RWPE2 (cell line): ENCODE results near the gene KNDC1.

Source experiments
- ATAC-seq: fragments of 200-7000 bp; cut with Tn5 transposase; 3 replicates; pipeline ENCODE4 v1.9.1; 2021; ENCODE audit warnings: low read depth
- DNase-seq: peaks from one replicate; pipeline ENCODE4 v3.0.0-alpha.2; 2020; ENCODE audit warnings: low spot score
- H3K27ac ChIP-seq: fragments of 450-650 bp; 2 replicates; pipeline ENCODE4 v1.5.1; 2017; ENCODE audit warnings: mild to moderate bottlenecking; ENCODE audit not compliant: poor library complexity, severe bottlenecking
- H3K27me3 ChIP-seq: fragments of 250-450 bp; sonication (Bioruptor Pico); 2 replicates; pipeline ENCODE4 v1.5.1; 2021; ENCODE audit warnings: mild to moderate bottlenecking, moderate library complexity; ENCODE audit not compliant: insufficient read depth, poor library complexity, severe bottlenecking
- H3K36me3 ChIP-seq: fragments of 250-450 bp; sonication (Bioruptor Pico); 2 replicates; pipeline ENCODE4 v1.5.1; 2020; ENCODE audit warnings: low read depth, mild to moderate bottlenecking, moderate library complexity
- H3K4me1 ChIP-seq: fragments of 250-450 bp; sonication (Bioruptor Pico); 2 replicates; pipeline ENCODE4 v1.5.1; 2021; ENCODE audit warnings: mild to moderate bottlenecking, moderate library complexity; ENCODE audit not compliant: insufficient read depth, poor library complexity, severe bottlenecking
- H3K4me3 ChIP-seq: fragments of 250-450 bp; sonication (Bioruptor Pico); 2 replicates; pipeline ENCODE4 v1.5.1; 2021; ENCODE audit warnings: mild to moderate bottlenecking, moderate library complexity; ENCODE audit not compliant: severe bottlenecking
- H3K9me3 ChIP-seq: fragments of 250-450 bp; sonication (Bioruptor Pico); 2 replicates; pipeline ENCODE4 v1.5.1; 2021; ENCODE audit warnings: mild to moderate bottlenecking, moderate library complexity; ENCODE audit not compliant: severe bottlenecking
- CTCF ChIP-seq: fragments of 450-650 bp; IDR thresholded peaks from one replicate; pipeline ENCODE4 v1.5.1; 2017; ENCODE audit warnings: mild to moderate bottlenecking, moderate library complexity; ENCODE audit not compliant: poor library complexity, severe bottlenecking

The KNDC1 gene

GRCh38 chr10:133245439-133246235 is 85.6 kb downstream of the KNDC1 start:
- DNase-seq (no peak), ATAC-seq (no peak)
- Histone ChIP-seq H3K36me3 (no peaks in the 10 kb centered on the region), H3K9me3 (no peaks in the 10 kb centered on the region), H3K4me1 (no peaks in the 10 kb centered on the region), H3K27ac (no peak overlapping the region), H3K4me3 (no peak overlapping the region), H3K27me3 (peaks cover 11% of the 10 kb centered on the region)
- TF ChIP-seq CTCF = no peak

GRCh38 chr10:133246236-133246626 is 86.2 kb downstream of the KNDC1 start:
- TF ChIP-seq CTCF = no peak

GRCh38 chr10:133247681-133248333 is 87.8 kb downstream of the KNDC1 start:
- ATAC-seq (no peak), DNase-seq (no peak)
- H3K4me1 ChIP-seq = no peaks in the 10 kb centered on the region
- no peaks in the 10 kb centered on the region for H3K36me3 ChIP-seq
- H3K4me3 ChIP-seq = no peak overlapping the region
- H3K27me3 ChIP-seq = no peaks in the 10 kb centered on the region
- no peak overlapping the region for H3K27ac ChIP-seq
- no peaks in the 10 kb centered on the region for H3K9me3 ChIP-seq
- no peak for TF ChIP-seq CTCF

More at GRCh38 chr10:133246236-133246626, 86.2 kb downstream of the KNDC1 start:
- Histone ChIP-seq H3K27me3 (peaks cover 5% of the 10 kb centered on the region), H3K4me3 (no peak overlapping the region), H3K27ac (no peak overlapping the region), H3K36me3 (no peaks in the 10 kb centered on the region), H3K9me3 (no peaks in the 10 kb centered on the region), H3K4me1 (no peaks in the 10 kb centered on the region)
- DNase-seq (no peak), ATAC-seq (no peak)

GRCh38 chr10:133248334-133248715 is 88.3 kb downstream of the KNDC1 start:
- Histone ChIP-seq H3K4me1 (no peaks in the 10 kb centered on the region), H3K36me3 (no peaks in the 10 kb centered on the region), H3K27ac (no peak overlapping the region), H3K27me3 (no peaks in the 10 kb centered on the region), H3K4me3 (no peak overlapping the region), H3K9me3 (no peaks in the 10 kb centered on the region)
- no peak for ATAC-seq
- DNase-seq = no peak
- no peak for TF ChIP-seq CTCF
